ENCODE results near the gene CD55.

Gene CD55

GRCh38 chr1:207361889-207362288 is 40.4 kb downstream of the CD55 start:
- TF ChIP-seq CTCF (IDR thresholded peaks at IDR 0.05): no peak
- TF ChIP-seq ZFX (IDR thresholded peaks at IDR 0.05; ENCODE audit: borderline replicate concordance): no peak
- H3K27ac ChIP-seq: no peak overlapping the region

- no peak for TF ChIP-seq CTCF (IDR thresholded peaks at IDR 0.05)
- TF ChIP-seq ZFX (IDR thresholded peaks at IDR 0.05; ENCODE audit: borderline replicate concordance): no peak
- H3K27ac ChIP-seq: no peak overlapping the region
Measured at GRCh38 chr1:207362962-207363860, 41.7 kb downstream of the CD55 start.

GRCh38 chr1:207363871-207364270 is 42.4 kb downstream of the CD55 start:
- H3K27ac ChIP-seq: no peak overlapping the region
- TF ChIP-seq CTCF (IDR thresholded peaks at IDR 0.05) (no peak), ZFX (IDR thresholded peaks at IDR 0.05; ENCODE audit: borderline replicate concordance) (no peak)

GRCh38 chr1:207364614-207365013 is 43.1 kb downstream of the CD55 start:
- no peak overlapping the region for H3K27ac ChIP-seq
- TF ChIP-seq ZFX (IDR thresholded peaks at IDR 0.05; ENCODE audit: borderline replicate concordance) (no peak), CTCF (IDR thresholded peaks at IDR 0.05) (no peak)

GRCh38 chr1:207365063-207365462 is 43.6 kb downstream of the CD55 start:
- no peak for TF ChIP-seq CTCF (IDR thresholded peaks at IDR 0.05)
- TF ChIP-seq ZFX (IDR thresholded peaks at IDR 0.05; ENCODE audit: borderline replicate concordance): no peak
- H3K27ac ChIP-seq: no peak overlapping the region

- TF ChIP-seq ZFX (IDR thresholded peaks at IDR 0.05; ENCODE audit: borderline replicate concordance): no peak
- TF ChIP-seq CTCF (IDR thresholded peaks at IDR 0.05): no peak
- H3K27ac ChIP-seq: no peak overlapping the region
Measured at GRCh38 chr1:207366022-207366421, 44.5 kb downstream of the CD55 start.

- TF ChIP-seq ZFX (IDR thresholded peaks at IDR 0.05; ENCODE audit: borderline replicate concordance): no peak
- TF ChIP-seq CTCF (IDR thresholded peaks at IDR 0.05): no peak
- H3K27ac ChIP-seq: no peak overlapping the region
Measured at GRCh38 chr1:207388721-207389120, 67.2 kb downstream of the CD55 start.
